Measurements from ENCODE around the gene WIPF3. TPM values are rescaled to one million over a fixed set of nuclear protein-coding genes. Genes with fewer than 3 reads are reported as not detected.
"Not testable (repeated sequence)": the region's sequence is repeated elsewhere in the genome, so short reads cannot be mapped to it uniquely, and the experiment has no call there.

Gene WIPF3
- total RNA-seq, 1 donor from 2014 or later: not detected

DNA sequence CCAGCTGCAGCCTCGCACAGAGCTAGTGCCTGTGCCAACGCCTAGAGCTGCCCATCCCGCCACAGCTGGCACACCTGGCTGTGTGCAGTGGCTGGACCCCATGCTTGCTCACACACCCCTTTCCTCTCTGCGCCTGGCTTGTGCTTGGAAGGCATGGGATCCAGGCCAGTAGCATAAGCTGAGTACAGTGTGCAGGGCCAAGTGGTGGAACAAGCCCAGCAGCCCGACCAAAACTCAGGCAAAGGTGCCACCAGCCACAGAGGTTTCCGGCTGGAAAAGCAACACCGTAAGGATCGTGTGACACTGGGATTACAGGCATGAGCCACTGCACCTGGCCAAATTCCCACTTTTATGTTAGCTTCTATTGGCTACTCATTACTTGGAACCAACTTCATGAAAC lies 144.9 kb downstream of the WIPF3 start:
- intact Hi-C loops (cut with micrococcal nuclease): no loop called here

DNA sequence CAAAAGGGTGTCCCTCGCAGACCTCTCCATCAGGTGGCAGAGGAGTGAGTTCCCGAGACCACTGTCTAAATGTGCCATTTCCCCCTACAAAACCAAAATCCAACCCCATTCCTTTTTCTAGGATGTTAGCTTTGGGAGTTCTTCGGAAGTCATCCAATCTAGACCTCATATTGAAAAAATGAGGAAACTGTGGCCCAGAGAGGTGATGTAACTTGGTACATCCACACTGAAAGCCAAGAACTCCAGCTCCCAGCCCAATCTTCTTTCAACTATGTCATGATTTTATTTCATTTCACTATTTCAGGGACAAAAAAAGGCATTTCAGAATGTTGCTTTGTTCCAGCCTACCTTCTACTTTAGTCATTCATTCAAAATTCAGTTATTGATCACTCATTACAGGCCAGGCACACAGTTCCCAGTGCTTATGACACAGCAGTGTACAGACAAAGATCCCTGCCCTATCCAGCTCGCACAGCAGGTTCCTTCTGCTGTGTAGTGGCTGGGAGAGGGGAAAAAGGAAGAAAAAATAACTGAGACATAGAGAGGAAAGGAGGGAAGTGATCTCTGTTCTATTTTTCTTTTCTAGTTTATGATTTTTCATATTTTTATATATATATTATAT lies 147.5 kb downstream of the WIPF3 start:
- intact Hi-C loops (cut with micrococcal nuclease): no loop called here

- intact Hi-C loops (cut with micrococcal nuclease): loop anchor here (5.0 kb wide), 1 partner anchor 107 kb away; no protein-coding TSS in a partner anchor
Measured at GRCh38 chr7:29955075-29955792, 148.9 kb downstream of the WIPF3 start.

- intact Hi-C loops (cut with micrococcal nuclease): loop anchor here (5.0 kb wide), 1 partner anchor 106 kb away; no protein-coding TSS in a partner anchor
Measured at GRCh38 chr7:29955799-29956486, 149.6 kb downstream of the WIPF3 start.

GRCh38 chr7:29956487-29956836 lies 150.2 kb downstream of the WIPF3 start:
- intact Hi-C loops (cut with micrococcal nuclease): loop anchor here (5.0 kb wide), 1 partner anchor 106 kb away; no protein-coding TSS in a partner anchor

- intact Hi-C loops (cut with micrococcal nuclease): loop anchor here (5.0 kb wide), 1 partner anchor 105 kb away; no protein-coding TSS in a partner anchor
Measured at GRCh38 chr7:29957521-29958310, 151.4 kb downstream of the WIPF3 start.

DNA sequence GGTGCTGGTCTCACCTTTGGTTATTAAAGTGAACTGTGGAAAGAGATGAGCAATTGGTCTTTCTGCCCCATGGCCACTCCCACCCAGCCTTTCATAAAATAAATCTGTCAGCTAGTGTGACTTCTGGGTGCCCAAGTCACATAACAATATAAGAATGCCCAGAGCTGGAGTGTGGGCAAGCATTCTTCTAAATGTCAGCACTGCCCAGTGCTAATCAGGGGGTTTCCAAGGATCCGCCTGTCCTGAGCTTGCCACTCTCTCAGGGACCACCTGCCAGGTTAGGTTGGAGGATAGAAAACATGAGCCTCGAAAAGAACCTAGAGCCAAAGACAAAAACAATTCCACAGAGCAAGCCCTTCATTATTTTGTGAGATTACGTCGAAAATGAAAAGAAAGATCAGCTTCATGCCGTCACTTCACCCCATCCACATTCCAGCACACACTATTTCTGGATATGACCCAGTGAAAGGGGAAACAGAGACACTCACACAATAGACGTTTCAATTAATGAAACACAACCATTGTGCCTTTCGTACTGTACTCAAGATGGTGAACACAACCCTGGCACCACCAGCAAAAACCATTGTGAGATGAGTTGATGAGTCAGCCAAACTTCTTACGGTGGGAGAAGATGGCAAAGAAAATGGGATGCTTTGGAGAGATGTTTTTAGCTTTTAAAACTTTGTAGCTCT lies 152.5 kb downstream of the WIPF3 start:
- intact Hi-C loops (cut with micrococcal nuclease): loop anchor here (5.0 kb wide), 1 partner anchor 103 kb away; no protein-coding TSS in a partner anchor

DNA sequence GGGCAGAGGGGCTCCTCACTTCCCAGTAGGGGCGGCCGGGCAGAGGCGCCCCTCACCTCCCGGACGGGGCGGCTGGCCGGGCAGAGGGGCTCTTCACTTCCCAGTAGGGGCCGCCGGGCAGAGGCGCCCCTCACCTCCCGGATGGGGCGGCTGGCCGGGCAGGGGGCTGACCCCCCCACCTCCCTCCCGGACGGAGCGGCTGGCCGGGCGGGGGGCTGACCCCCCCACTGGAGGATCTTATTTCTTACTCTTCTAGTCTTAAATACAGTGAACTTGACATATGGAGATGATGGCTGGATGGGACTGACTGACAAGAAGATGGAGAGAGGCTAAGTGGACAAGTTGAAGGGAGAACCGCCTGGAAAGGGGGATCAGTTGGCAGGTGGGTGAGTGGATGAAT lies 155.3 kb downstream of the WIPF3 start:
- intact Hi-C loops (cut with micrococcal nuclease): not testable (repeated sequence)

DNA sequence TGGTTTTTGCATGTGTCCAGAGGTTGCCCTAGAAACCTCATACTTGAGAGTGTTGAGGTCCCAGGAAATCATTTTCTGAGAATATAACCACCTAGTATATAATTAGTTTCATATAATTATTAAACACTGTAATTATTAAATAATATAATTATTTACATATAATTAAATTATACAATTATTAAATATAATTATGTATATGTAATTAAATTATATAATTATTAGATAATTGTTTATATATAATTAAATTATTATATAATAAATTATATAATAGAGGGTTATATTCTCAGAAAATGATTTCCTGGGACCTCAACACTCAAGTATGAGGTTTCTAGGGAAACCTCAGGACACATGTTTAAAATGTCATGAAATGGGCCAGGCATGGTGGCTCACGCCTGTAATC lies 155.7 kb downstream of the WIPF3 start:
- intact Hi-C loops (cut with micrococcal nuclease): no loop called here

DNA sequence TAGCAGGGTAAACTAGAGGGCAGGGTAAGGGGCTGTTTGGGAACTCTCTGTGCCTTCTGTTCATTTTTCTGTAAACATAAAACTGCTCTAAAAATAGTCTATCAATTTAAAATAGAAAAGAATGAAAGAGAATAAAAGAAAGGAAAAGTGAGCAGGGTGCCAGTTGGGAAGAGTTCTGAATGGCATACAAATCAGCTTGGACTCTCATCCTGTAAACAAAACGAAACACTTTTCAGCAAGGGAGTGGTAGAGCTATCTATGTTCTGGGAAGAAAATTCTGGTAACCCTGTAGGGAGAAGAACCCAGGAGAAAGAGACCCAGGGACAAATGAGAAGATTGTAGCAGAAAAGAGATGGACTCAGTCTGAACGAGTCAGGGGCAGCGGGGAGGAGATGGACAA lies 158.7 kb downstream of the WIPF3 start:
- intact Hi-C loops (cut with micrococcal nuclease): no loop called here

Other genes with a start within 250 kb of the WIPF3 start
- gene PRR15, start 242.7 kb upstream of the WIPF3 start, total RNA-seq: not detected in 2 replicates
- 1.0 TPM in 2 replicates for gene SCRN1, start 183.3 kb downstream of the WIPF3 start, total RNA-seq
- gene FKBP14, start 220.2 kb downstream of the WIPF3 start, total RNA-seq: 8.4 and 8.9 TPM in 2 replicates
- gene PLEKHA8, start 221.9 kb downstream of the WIPF3 start, total RNA-seq: 7.1 TPM in 2 replicates